Stimulated activated CD4-positive, alpha-beta T cell treated with anti-CD3 and anti-CD28 coated beads, Interleukin-15, amount 100 ng/mL, for 1 hour (primary cell): ENCODE measurements around the gene CRYL1.

Experiments used
- DNase-seq, 2 donors: peaks; one replicate each; pipeline ENCODE4 v3.0.0-alpha.2; 2020; ENCODE audit warnings: low read depth in 1 of 2, low spot score in 1 of 2

The CRYL1 gene

DNA sequence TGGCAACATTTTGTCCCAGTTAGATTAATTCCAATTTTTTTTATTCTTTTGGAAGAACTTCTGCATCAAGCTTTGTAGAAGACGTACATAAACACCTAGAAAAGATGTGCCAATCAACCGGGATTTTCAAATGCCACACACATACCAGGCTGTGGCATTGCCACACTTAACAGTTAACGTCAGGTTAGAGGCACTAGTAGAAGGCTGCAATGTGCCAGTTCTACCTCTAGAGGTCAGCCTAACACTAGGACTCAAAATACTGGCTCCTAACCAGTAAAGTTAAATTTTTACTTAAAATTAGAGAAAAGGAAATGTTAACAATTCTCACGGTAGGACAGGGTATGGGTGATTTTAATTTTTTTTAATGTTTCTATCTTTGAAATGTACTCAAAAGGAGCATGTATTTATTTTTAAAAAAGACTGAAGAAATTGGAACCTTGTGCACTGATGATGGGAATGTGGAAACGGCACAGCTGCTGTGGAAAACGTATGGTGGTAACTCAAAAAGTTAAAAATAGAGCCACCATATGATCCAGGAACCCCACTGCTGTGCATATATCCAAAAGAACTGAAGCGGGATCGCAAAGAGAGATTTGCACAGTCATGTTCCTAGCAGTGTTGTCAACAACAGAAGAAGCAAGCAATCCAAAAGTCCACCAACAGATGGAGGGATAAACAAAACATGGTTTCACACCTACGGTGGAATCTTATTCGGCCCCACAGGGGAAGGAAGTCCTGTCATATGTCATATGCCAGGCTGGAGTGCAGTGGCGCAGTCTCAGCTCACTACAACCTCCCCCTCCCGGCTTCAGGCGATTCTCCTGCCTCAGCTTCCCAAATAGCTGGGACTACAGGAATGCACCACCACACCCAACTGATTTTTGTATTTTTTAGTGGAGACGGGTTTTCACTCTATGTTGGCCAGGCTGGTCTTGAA is 30.3 kb downstream of the CRYL1 start:
- peak in 1 of 2 donors; percentile 17 for DNase-seq

DNA sequence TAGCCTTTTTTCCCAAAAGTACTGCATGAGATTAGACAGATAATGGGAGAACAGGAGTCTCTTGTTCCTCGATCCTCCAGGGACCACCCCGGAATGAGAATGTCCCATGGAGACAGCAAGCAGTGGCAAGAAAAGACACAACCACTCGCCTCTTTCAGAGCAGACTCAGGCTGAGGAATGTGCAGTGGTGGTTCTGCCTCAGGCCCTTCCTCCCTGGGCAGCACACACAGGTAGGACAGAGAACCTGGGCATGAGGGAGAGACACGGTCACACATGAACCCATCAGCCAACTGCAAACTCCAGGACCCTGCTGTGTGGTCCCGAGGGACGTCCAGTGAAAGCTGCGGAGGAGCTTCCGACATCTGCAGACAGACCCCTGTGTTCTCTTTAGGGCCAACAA is 31.0 kb downstream of the CRYL1 start:
- DNase-seq, result no peak

DNA sequence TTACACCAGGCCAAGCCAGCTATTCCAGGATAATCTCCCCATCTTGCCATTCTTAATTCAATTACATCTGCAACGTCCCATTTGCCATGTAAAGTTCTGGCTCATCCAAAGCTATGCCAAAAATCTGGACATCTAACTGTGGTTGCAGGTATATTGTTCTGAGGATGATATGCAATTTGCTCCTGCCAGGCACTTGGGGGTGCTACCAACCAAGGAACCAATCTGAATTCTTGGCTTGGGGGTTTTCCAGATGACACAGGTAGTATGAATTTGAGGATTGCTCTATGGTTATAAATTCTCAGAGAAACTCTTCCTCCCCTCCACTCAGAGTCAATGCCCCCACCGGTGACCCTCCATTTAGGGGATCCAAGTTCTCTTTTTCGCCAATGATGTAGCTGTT is 33.0 kb downstream of the CRYL1 start:
- peak in 1 of 2 donors; percentile 47 for DNase-seq

DNA sequence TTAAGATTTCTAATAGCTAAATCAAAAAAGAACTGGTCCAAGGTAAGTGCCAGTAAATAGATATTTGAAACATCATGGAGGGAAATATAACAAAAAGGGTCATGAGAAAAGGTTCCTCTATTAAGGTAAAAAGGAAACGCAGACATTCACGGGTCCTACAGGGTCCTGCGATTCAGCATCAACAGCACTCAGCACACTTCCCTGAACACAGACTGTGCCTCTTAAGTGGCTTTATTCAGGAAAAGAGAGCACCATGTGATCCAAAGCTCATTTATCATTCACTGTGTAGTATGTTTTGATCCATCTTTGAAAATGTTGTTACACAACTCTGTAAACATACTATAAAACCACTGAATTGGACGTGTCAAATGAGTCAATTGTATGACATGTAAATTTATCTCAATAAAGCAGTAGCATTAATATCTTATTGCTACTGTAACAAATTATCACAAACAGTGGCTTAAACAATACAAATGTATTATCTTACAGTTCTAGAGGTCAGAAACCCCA is 33.7 kb downstream of the CRYL1 start:
- no peak for DNase-seq

DNA sequence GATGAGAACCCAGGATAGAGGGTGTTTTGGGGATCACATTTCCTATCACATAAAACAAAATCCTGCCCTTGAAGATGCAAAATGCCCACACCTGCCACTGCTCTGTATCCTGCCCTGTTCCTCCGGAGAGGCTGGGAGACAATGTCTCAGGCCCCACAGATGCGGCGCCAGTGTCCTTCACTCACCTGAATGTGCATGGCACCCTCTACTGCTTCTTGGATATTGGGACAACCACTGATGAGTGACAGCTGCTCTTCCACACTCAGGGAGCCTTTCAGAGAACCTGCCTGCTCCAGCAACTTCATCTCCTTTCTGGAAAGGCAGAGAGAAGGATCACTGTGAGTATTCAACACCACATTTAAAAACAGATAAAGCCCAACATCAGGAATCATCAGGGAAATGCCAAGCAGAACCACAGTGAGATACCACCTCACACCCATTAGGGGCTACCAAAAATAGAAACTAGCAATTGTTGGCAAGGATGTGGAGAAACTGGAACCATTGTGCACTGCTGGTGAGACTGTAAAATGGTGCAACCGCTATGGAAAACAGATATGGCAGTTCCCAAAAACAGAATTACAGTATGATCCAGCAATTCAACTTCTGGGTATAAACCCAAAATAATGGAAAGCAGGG is 36.4 kb downstream of the CRYL1 start:
- peak in 1 of 2 donors; percentile 11 for DNase-seq

DNA sequence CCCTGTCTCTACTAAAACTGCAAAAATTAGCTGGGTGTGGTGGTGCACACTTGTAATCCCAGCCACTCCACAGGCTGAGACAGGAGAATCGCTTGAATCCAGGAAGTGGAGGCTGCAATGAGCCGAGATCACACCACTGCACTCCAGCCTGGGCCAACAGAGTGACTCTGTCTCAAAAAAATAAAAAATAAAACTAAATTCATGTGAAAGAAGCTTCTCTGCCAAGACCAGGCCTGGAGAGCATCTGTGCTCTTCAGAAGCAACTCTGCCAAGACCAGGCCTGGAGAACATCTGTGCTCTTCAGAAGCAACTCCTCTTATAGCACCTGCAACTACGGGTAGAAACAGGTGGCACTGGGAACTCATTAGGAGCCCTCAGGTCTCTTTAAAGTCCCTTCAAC is 37.7 kb downstream of the CRYL1 start:
- no peak for DNase-seq

DNA sequence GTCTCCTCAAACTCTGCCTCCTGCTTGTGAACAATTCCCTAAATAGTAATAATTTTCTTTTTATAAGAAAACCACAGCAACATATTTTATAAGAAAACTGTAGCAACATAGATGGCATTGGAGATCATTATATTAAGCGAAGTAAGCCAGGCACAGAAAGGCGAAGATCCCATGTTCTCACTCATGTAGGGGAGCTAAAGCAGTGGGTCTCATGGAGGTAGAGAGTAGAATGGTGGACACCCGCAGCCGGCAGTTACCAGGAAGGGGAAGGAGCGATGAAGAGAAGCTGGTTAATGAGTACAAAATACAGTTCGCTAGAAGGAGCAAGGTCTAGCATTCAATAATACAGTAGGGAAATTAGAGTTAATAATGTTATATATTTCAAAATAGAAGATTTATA is 42.9 kb downstream of the CRYL1 start:
- no peak for DNase-seq

DNA sequence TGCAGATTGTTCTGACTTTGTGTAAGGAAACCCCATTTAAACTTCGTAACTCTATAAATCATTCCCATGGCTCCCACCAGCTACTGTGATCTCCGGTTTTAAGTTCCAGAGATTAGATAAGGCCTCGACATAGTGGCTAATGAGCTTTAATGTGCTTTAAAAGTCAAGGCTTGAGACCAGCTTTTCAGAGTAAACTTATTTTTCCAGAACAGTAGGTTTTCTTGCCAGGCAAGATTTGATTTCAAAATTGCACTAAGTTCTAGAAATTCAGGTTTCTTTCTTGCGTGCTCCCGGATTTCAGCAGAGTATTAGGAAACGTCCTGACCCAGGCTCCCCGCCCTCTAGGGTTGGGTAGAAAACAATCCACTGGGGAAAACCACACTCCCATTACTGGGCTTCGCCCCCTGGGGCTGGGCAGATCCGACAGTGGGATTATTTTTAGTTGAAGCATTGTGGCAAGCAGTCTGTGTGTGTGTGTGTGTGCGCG is 43.3 kb downstream of the CRYL1 start:
- no peak for DNase-seq

DNA sequence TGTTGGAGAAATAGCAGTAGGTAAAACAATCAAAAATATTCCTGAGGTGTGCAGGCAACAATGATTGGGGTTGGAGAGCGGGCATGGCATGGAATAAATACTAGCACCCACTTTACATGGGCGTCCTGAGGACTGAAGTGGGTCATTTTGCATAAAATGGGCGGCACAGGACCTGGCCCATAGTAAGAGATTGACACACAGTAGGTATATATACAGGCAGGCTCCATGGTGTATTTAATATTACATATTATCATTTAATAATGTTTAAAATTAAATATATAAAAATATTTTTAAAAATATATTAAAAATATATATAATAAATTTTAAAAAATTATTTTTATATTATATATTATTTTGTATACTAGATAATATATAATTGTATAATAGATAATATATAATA is 48.3 kb downstream of the CRYL1 start:
- DNase-seq, result no peak

DNA sequence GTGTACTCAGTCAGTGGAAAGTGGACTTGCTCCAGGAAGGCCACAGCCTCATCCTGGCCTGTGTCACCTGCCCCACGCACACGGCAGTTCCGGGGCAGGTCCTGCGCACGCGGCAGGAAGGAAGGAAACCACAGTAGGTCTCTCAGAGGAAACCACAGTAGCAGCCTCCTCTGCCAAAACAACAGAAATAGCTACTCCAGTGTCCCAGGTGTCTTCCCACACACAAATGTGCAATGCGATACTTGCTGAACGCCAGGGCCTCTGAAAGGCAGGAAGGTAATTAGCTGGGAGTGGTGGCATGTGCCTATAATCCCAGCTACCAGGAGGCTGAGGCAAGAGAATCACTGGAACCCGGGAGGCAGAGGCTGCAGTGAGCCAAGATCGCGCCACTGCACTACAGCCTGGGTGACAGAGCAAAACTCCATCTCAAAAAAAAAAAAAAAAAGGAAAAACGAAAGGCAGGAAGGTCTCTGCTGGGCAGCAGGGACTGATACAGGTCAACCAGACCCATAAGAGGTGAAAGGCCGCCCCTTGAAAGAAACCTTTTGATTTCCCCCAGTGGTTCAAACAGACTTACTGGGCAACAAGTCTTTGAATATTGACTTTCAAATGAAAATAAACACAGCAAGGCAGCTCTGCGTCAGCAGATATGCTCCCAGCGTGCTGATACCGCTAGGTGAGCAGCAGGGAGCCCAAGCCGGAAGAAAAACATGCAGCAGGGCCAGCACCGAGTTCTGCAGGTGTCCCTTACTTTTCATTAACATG is 49.5 kb downstream of the CRYL1 start:
- DNase-seq, result peak; percentile 38 to 42

DNA sequence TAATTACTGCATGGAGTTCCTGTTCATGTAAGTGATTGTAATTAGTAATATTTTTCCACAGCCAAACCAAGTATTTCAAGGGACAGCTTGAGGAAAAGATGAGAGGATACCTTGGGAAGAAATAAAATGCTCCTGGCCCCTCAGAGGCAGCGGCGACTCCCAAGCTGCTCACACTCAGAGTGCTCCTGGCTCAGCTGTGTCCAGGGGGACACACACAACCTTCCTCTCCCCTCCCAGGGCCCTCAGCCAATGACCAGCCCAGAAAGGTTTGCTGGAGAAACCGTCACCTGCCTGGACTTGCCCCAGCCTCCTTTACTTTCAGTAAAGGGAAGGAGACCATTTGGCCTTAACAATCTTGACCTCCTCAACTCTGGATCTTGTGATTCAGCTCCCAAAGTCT is 51.1 kb downstream of the CRYL1 start:
- no peak for DNase-seq

DNA sequence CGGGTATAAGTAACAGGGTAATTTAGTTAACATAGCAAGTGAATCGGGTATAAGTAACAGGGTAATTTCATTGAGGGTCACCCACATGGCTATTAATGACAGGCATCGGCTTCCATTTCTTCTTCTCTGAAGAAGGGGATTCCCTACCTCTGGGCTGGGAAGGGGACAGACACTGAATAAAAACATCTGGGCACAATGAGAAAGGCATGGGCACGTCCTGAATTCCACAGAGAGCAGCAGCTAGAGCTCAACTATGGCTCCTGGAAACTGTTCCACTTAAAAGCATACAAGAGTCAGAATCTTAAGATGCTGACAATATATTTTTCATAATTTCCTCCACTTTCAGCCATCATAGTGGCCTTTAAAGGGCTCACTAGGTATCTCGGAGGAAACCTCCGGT is 51.8 kb downstream of the CRYL1 start:
- DNase-seq, result no peak

DNA sequence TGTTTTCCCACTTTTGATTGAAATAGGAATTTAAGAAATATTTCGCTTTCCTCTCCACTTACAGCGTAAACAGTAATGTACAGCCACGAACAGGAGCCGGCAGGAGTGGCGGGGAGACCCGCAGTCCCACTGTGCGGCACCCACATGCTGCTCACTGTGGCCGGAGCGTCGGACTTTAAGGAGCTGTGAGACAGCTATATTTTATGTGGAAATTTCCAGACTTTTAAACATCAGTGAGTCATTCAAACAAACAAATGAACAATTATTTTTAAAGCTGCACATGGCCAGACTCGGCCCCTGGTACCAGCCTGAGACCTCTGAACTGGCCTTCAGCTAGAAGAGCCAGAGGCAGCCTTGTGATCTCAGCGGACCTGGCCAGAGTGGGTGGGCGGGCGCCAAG is 52.5 kb downstream of the CRYL1 start:
- no peak for DNase-seq

DNA sequence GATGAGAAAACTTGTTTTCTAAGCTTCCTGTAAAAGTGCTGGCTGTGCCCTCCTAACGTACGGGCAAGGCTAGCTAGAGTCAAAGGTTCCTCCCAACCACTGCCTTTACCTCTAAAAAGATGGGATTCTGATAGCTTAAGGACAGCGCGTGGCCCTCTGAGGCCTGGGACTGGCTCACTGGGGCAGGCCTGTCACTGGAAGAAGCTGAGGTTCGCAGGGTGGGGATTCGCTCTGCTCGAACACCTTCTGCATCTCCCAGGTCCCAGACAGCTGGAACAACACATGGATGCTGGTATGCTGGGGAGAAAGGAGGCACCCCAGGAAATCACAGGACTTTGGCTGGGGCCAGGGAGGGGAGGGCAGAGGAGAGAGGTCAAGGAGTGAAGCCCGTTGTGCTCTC is 53.1 kb downstream of the CRYL1 start:
- DNase-seq, result no peak

DNA sequence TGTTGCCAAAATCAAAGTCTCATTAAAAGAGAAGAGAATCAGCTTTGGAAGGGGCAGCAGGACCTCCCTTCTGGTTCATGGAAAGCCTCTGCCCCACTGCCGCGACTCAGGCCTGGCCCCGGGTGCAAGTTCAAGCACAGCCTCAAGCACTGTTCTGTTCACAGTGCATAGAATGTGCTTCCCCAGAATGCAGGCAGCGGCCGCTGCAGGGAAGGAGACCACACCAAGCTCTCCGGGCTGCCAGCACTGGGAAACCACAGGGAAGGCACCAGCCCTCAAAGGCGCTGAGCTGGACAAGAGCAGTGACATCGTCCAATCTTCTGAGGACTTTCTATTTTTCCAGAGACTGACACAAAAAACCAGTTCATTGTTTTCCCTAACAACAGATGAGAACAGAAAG is 55.5 kb downstream of the CRYL1 start:
- no peak for DNase-seq

DNA sequence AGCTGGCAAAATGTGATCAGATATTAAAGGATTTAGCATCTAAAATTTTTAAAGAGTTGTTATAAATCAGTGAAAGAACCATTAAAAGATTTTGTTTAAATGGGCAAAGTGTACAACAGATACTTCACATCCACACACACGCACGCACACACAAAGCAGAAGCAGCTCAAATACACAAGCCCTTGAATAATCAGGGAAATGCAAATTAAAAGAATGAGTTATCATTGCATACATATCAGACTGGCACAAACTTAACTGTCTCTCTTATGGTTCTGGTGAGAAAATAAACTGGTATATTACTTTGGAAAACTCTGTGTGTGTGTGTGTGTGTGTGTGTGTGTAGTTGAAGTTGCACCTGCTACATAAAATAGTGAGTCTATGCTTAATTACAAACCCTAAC is 59.3 kb downstream of the CRYL1 start:
- DNase-seq, result no peak

DNA sequence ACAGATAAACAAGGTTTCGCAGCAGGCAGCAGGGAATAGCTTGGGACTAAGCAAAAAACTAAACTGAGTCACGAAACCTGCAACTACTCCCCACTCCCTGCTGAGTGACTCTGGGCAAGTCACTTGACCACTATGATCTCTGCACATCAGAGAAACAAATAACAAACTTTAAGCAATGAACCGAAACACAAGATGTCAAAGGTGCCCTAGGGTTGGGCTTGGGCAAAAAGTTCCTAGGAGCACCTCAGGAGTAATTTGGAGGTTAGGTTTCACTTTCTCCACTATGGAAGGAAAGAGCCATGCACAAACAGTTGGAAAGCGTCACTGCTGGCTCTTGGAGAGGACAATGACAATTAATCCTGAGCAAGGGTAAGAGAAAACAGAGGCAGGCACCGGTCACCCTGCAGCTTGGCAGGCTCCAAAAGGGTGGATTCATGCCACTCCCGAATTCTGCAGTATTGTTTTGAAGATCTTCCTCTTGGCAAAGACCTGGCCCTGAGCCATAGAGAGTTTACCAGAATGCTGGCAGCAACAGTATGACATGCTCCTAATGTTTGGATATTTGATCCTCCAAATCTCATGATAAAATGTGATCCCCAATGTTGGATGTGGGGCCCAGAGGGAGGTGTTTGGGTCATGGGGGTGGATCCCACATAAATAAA is 60.3 kb downstream of the CRYL1 start:
- DNase-seq, result no peak

DNA sequence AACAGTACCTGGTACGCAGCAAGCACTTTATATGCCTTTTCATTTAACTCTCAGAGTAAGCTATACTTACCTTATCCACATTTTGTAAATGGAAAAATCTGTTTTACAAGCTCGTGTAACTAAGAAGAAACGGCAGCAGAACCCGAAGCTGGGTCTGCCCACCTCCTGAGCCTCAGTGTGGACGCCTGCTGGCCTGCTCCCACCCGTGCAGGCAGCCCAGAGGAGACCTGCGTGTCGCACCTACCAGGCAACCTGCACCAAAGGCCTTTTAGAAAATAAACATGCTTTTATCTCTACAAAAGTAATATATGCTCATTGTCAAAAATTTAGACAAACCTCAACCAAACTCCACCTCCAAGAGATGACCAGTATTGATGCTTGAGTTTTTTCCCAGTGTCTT is 62.7 kb downstream of the CRYL1 start:
- DNase-seq, result no peak

DNA sequence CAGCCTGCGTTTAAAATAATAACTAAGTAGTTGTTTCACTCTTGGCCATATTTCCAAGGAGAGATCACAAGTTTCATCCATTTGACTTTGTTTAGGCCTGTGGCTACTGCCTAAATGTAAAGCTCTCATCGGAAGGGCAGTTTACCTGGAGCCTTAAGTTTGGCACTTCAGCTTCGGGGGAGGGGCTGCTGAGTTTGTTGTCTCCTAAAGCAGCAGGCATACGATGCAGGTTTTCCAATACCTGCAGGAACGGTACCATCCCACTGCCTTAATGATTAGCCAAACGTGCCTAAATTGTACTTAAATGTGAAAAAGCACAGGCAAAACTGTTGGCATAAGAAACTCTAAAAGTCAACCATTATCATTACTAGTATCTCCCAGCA is 63.1 kb downstream of the CRYL1 start:
- DNase-seq, result no peak

DNA sequence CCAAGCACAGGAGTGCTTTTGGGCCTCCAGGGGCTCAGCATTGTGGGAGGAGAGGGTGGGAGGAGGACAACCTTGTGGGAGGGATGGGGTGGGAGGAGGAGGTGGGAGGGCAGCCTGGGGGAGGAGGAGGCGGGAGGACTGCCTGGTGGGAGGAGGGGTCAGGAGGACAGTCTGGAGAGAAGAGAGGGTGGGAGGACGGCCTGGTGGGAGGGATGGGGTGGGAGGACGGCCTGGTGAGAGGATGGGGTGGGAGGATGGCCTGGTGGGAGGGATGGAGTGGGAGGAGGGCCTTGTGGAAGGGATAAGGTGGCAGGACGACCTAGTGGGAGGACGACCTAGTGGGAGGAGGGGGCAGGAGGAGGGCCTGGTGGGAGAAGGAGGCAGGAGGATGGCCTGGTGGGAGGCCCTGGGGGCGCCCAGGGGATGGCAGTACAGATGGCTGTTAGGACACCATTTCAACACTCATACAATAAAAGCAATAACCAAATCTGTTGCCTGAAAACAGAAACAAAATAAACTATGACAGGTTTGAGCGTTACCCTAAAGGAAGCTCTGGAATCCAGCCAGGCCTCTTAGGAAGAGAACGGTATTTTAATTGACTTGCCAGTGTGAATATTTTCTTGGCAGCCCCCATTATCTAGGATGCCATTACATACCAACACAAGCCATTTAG is 63.7 kb downstream of the CRYL1 start:
- DNase-seq, result no peak

DNA sequence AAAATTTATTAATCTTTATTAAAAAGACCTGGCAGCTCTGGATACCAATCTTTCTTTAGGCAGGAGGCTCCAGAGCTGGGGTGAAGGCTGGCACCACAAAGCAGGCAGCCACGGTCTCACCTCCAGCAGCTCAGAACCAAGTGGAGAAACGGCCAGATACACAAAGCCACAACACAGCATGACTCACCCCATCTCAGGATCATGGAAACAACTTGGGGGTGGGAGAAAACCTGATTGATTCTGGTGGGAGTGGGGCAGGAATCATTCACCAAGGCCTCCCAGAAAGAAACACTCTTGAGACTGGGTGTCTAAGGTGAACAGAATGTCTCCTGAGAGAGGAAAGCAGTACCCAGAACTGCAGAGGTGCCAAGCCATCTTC is 64.2 kb downstream of the CRYL1 start:
- DNase-seq, result no peak
